WTC11 (cell line): ENCODE data around the gene MRAP. TPM values are rescaled to one million over a fixed set of nuclear protein-coding genes. Genes with fewer than 3 reads are reported as not detected.
A peak's percentile ranks its signal among the peaks of the same experiment; 100 is the strongest.

Experiments
- ATAC-seq: fragments of 200-7000 bp; cut with Tn5 transposase; 2 replicates; pipeline ENCODE4 v1.10.0; 2021; ENCODE audit warnings: mild to moderate bottlenecking, moderate library complexity
- CTCF ChIA-PET: fragments of 300-600 bp; sonication (Branson Sonifier 250); formaldehyde crosslinking; loops from one replicate; lab custom pipeline; 2021; ENCODE audit warnings: antibody characterized with exemption; lab: Charles Lee
- POLR2A ChIA-PET: fragments of 350-600 bp; sonication (Branson Sonifier 250); formaldehyde crosslinking; loops from one replicate; lab custom pipeline; 2021; ENCODE audit warnings: antibody characterized with exemption; lab: Charles Lee
- DNase-seq: peaks from one replicate; pipeline ENCODE4 v3.0.0; 2021; ENCODE audit warnings: low spot score
- H3K27ac Mint-ChIP-seq: 2 replicates; pipeline ENCODE4 v1.8.0; 2021; ENCODE audit warnings: mixed read lengths
- H3K27me3 Mint-ChIP-seq: 2 replicates; pipeline ENCODE4 v1.8.0; 2021; ENCODE audit warnings: low read depth, mild to moderate bottlenecking, moderate library complexity, mixed read lengths
- H3K36me3 Mint-ChIP-seq: 2 replicates; pipeline ENCODE4 v1.8.0; 2021; ENCODE audit warnings: mixed read lengths
- H3K4me1 Mint-ChIP-seq: 2 replicates; pipeline ENCODE4 v1.8.0; 2022; ENCODE audit warnings: mixed read lengths
- H3K4me3 Mint-ChIP-seq: 2 replicates; pipeline ENCODE4 v1.8.0; 2021; ENCODE audit warnings: mild to moderate bottlenecking, moderate library complexity, mixed read lengths
- H3K9me3 Mint-ChIP-seq: 2 replicates; pipeline ENCODE4 v1.8.0; 2021; ENCODE audit warnings: mixed read lengths
- CBFB ChIP-seq: sonication (generic); formaldehyde crosslinking; IDR thresholded peaks from 2 replicates; pipeline ENCODE4 v1.8.1; 2022; ENCODE audit warnings: mild to moderate bottlenecking, low read depth, missing genetic modification reagents
- CREB1 ChIP-seq: sonication (generic); formaldehyde crosslinking; IDR thresholded peaks from 2 replicates; pipeline ENCODE4 v1.8.0; 2023; ENCODE audit warnings: mild to moderate bottlenecking, missing genetic modification reagents
- E2F4 ChIP-seq: sonication (generic); formaldehyde crosslinking; IDR thresholded peaks from 2 replicates; pipeline ENCODE4 v1.8.1; 2022; ENCODE audit warnings: low read depth, mild to moderate bottlenecking, moderate library complexity, missing genetic modification reagents, borderline replicate concordance
- ELF4 ChIP-seq: sonication (generic); formaldehyde crosslinking; IDR thresholded peaks from 2 replicates; pipeline ENCODE4 v1.8.1; 2022; ENCODE audit warnings: low read depth, mild to moderate bottlenecking, moderate library complexity, missing genetic modification reagents
- EMX1 ChIP-seq: fragments of 250-450 bp; sonication (Bioruptor Pico); IDR thresholded peaks from 2 replicates; pipeline ENCODE4 v1.8.0; 2021; ENCODE audit warnings: mild to moderate bottlenecking
- ESRRA ChIP-seq: sonication (generic); formaldehyde crosslinking; IDR thresholded peaks from 2 replicates; pipeline ENCODE4 v1.8.1; 2022; ENCODE audit warnings: mild to moderate bottlenecking, missing genetic modification reagents, borderline replicate concordance
- GABPB1 ChIP-seq: sonication (generic); formaldehyde crosslinking; IDR thresholded peaks from 2 replicates; pipeline ENCODE4 v1.8.1; 2023; ENCODE audit warnings: mild to moderate bottlenecking, missing genetic modification reagents
- GRHL2 ChIP-seq: fragments of 250-450 bp; sonication (Bioruptor Pico); IDR thresholded peaks from 2 replicates; pipeline ENCODE4 v1.8.0; 2022; ENCODE audit warnings: mild to moderate bottlenecking, moderate library complexity; ENCODE audit not compliant: insufficient replicate concordance, severe bottlenecking
- HMGXB4 ChIP-seq: sonication (generic); formaldehyde crosslinking; IDR thresholded peaks from 2 replicates; pipeline ENCODE4 v1.8.1; 2023; ENCODE audit warnings: mild to moderate bottlenecking, moderate library complexity, missing genetic modification reagents
- JAZF1 ChIP-seq: fragments of 250-450 bp; sonication (Bioruptor Pico); IDR thresholded peaks from 2 replicates; pipeline ENCODE4 v1.9.0; 2021; ENCODE audit warnings: moderate library complexity, mild to moderate bottlenecking, inconsistent platforms
- KAT7 ChIP-seq: sonication (generic); formaldehyde crosslinking; IDR thresholded peaks from 2 replicates; pipeline ENCODE4 v1.8.1; 2023; ENCODE audit warnings: missing genetic modification reagents, mild to moderate bottlenecking, borderline replicate concordance
- MXD4 ChIP-seq: fragments of 250-450 bp; sonication (Bioruptor Pico); IDR thresholded peaks from 2 replicates; pipeline ENCODE4 v1.8.0; 2021; ENCODE audit warnings: mild to moderate bottlenecking, moderate library complexity, borderline replicate concordance
- MYBL2 ChIP-seq: sonication (generic); formaldehyde crosslinking; IDR thresholded peaks from 2 replicates; pipeline ENCODE4 v1.8.1; 2023; ENCODE audit warnings: mild to moderate bottlenecking, moderate library complexity, missing genetic modification reagents
- RELA ChIP-seq: sonication (generic); formaldehyde crosslinking; IDR thresholded peaks from 2 replicates; pipeline ENCODE4 v1.8.1; 2022; ENCODE audit warnings: missing genetic modification reagents, mild to moderate bottlenecking, borderline replicate concordance
- RORB ChIP-seq: fragments of 250-450 bp; sonication (Bioruptor Pico); IDR thresholded peaks from 2 replicates; pipeline ENCODE4 v1.9.0; 2021; ENCODE audit warnings: mild to moderate bottlenecking
- SMAD3 ChIP-seq: sonication (generic); formaldehyde crosslinking; IDR thresholded peaks from 2 replicates; pipeline ENCODE4 v1.8.0; 2022; ENCODE audit warnings: missing genetic modification reagents, mild to moderate bottlenecking, borderline replicate concordance
- SOX15 ChIP-seq: fragments of 250-450 bp; sonication (Bioruptor Pico); IDR thresholded peaks from 2 replicates; pipeline ENCODE4 v1.9.0; 2021; ENCODE audit warnings: mild to moderate bottlenecking
- STAT6 ChIP-seq: sonication (generic); formaldehyde crosslinking; conservative IDR thresholded peaks from 2 replicates; pipeline ENCODE4 v1.8.1; 2023; ENCODE audit warnings: mild to moderate bottlenecking, low read depth, missing genetic modification reagents, moderate library complexity
- TEAD1 ChIP-seq: sonication (generic); formaldehyde crosslinking; IDR thresholded peaks from 2 replicates; pipeline ENCODE4 v1.8.0; 2022; ENCODE audit warnings: mild to moderate bottlenecking, missing genetic modification reagents
- USF1 ChIP-seq: sonication (generic); formaldehyde crosslinking; IDR thresholded peaks from 2 replicates; pipeline ENCODE4 v1.8.0; 2022; ENCODE audit warnings: mild to moderate bottlenecking, missing genetic modification reagents
- ZMAT4 ChIP-seq: fragments of 250-450 bp; sonication (Bioruptor Pico); IDR thresholded peaks from 2 replicates; pipeline ENCODE4 v1.9.0; 2021; ENCODE audit warnings: mild to moderate bottlenecking
- ZNF121 ChIP-seq: sonication (generic); formaldehyde crosslinking; IDR thresholded peaks from 2 replicates; pipeline ENCODE4 v1.8.0; 2023; ENCODE audit warnings: missing genetic modification reagents
- ZSCAN18 ChIP-seq: fragments of 250-450 bp; sonication (Bioruptor Pico); IDR thresholded peaks from 2 replicates; pipeline ENCODE4 v2.1.2; 2022; ENCODE audit warnings: mild to moderate bottlenecking, moderate library complexity
- total RNA-seq: library from RNA; stranded (reverse); gene quantifications from 3 replicates; pipeline ENCODE4 v1.2.3, GENCODE V29; 2021

Gene MRAP
- total RNA-seq, 1 experiment from 2014 or later, result not detected

- ChIA-PET POLR2A (no interaction called here), CTCF (interaction anchor here (0.6 to 1.3 kb wide), 4 partner anchors 72 to 265 kb away, joined by 3 to 5 read pairs (median 4); no protein-coding TSS in a partner anchor)
- Mint-ChIP-seq H3K4me3 (no peak overlapping the region), H3K9me3 (no peaks in the 10 kb centered on the region), H3K36me3 (peaks cover 80% of the 10 kb centered on the region), H3K27me3 (no peaks in the 10 kb centered on the region), H3K4me1 (peaks cover 7% of the 10 kb centered on the region; the same call in 1 of the 2 replicates), H3K27ac (peak overlapping the region; percentile 80)
- ATAC-seq, result no peak
- DNase-seq, result no peak
- TF ChIP-seq ZSCAN18 (CRISPR knock-in tag) (no peak), GRHL2 (no peak), KAT7 (CRISPR knock-in tag) (no peak), MXD4 (no peak), SOX15 (CRISPR knock-in tag) (no peak), RELA (CRISPR knock-in tag) (no peak), HMGXB4 (CRISPR knock-in tag) (no peak), CREB1 (CRISPR knock-in tag) (no peak), SMAD3 (CRISPR knock-in tag) (no peak), ZNF121 (CRISPR knock-in tag) (no peak), EMX1 (no peak), ESRRA (CRISPR knock-in tag) (no peak), TEAD1 (CRISPR knock-in tag) (no peak), GABPB1 (no peak)
Measured at GRCh38 chr21:32335601-32336575, 37.2 kb downstream of the MRAP start.

- Mint-ChIP-seq H3K4me1 (peaks cover 7% of the 10 kb centered on the region; the same call in 1 of the 2 replicates), H3K36me3 (peaks cover 82% of the 10 kb centered on the region), H3K4me3 (no peak overlapping the region), H3K27ac (no peak overlapping the region), H3K9me3 (no peaks in the 10 kb centered on the region), H3K27me3 (no peaks in the 10 kb centered on the region)
- CTCF ChIA-PET, result interaction anchor here (1.2 kb wide), 2 partner anchors 30 to 264 kb away, joined by 3 to 4 read pairs; no protein-coding TSS in a partner anchor
- POLR2A ChIA-PET, result no interaction called here
- DNase-seq (no peak), ATAC-seq (no peak)
- TF ChIP-seq ELF4 (CRISPR knock-in tag) (no peak), STAT6 (CRISPR knock-in tag) (no peak), HMGXB4 (CRISPR knock-in tag) (no peak), MXD4 (no peak), RORB (CRISPR knock-in tag) (no peak), E2F4 (CRISPR knock-in tag) (no peak), MYBL2 (CRISPR knock-in tag) (no peak), CBFB (CRISPR knock-in tag) (no peak), ZMAT4 (CRISPR knock-in tag) (no peak), JAZF1 (CRISPR knock-in tag) (no peak), USF1 (CRISPR knock-in tag) (no peak), TEAD1 (CRISPR knock-in tag) (no peak)
Measured at GRCh38 chr21:32336711-32337110, 38.1 kb downstream of the MRAP start.
